GM18499 (cell line): Measurements from ENCODE around the gene KRT17.
"Not testable (repeated sequence)": the region's sequence is repeated elsewhere in the genome, so short reads cannot be mapped to it uniquely, and the experiment has no call there.

Experiments
- ATAC-seq: cut with Tn5 transposase; IDR thresholded peaks from one replicate; pipeline ENCODE4 v1.9.1; 2021; ENCODE audit warnings: moderate number of reproducible peaks; ENCODE audit not compliant: insufficient read depth, unreplicated experiment

The KRT17 gene

GRCh38 chr17:41622340-41623183 is 1.8 kb downstream of the KRT17 start:
- ATAC-seq = not testable (repeated sequence)

GRCh38 chr17:41621916-41622315 is 2.5 kb downstream of the KRT17 start:
- ATAC-seq = no peak

- ATAC-seq = not testable (repeated sequence)
Observed at GRCh38 chr17:41621435-41621817, 2.9 kb downstream of the KRT17 start.

- ATAC-seq = no peak
Observed at GRCh38 chr17:41620583-41621434, 3.6 kb downstream of the KRT17 start.

GRCh38 chr17:41619927-41620582 is 4.3 kb downstream of the KRT17 start:
- not testable (repeated sequence) for ATAC-seq

- no peak for ATAC-seq
Observed at GRCh38 chr17:41619036-41619926, 5.1 kb downstream of the KRT17 start.

GRCh38 chr17:41618341-41619035 is 5.9 kb downstream of the KRT17 start:
- no peak for ATAC-seq

- no peak for ATAC-seq
Observed at GRCh38 chr17:41617698-41618097, 6.7 kb downstream of the KRT17 start.

- no peak for ATAC-seq
Observed at GRCh38 chr17:41617136-41617535, 7.2 kb downstream of the KRT17 start.

- not testable (repeated sequence) for ATAC-seq
Observed at GRCh38 chr17:41616486-41616885, 7.9 kb downstream of the KRT17 start.

- no peak for ATAC-seq
Observed at GRCh38 chr17:41615454-41615853, 8.9 kb downstream of the KRT17 start.

- not testable (repeated sequence) for ATAC-seq
Observed at GRCh38 chr17:41614767-41615166, 9.6 kb downstream of the KRT17 start.

GRCh38 chr17:41614098-41614497 is 10.3 kb downstream of the KRT17 start:
- no peak for ATAC-seq

GRCh38 chr17:41613277-41614082 is 10.9 kb downstream of the KRT17 start:
- ATAC-seq = no peak

GRCh38 chr17:41612376-41613160 is 11.8 kb downstream of the KRT17 start, which contains the start of gene KRT16:
Gene KRT16 (minus strand): TSS chr17:41612767. CDS start chr17:41612688, 79 bp downstream.
- not testable (repeated sequence) for ATAC-seq

GRCh38 chr17:41610965-41611640 is 13.3 kb downstream of the KRT17 start:
- no peak for ATAC-seq

- ATAC-seq = not testable (repeated sequence)
Observed at GRCh38 chr17:41610061-41610517, 14.3 kb downstream of the KRT17 start.
